Panc1 (cell line): ENCODE results near the gene CFAP299. TPM values are rescaled to one million over a fixed set of nuclear protein-coding genes. Genes with fewer than 3 reads are reported as not detected.

Experiments
- ATAC-seq: fragments of 200-7000 bp; cut with Tn5 transposase; 2 replicates; pipeline ENCODE4 v1.9.1; 2020; ENCODE audit warnings: mild to moderate bottlenecking, moderate library complexity
- BruUV-seq: library from RNA; stranded (reverse); fragments of 400-500 nt; replicated peaks from 2 replicates; lab custom pipeline; 2021; lab: Mats Ljungman, UMichigan
- CTCF ChIA-PET: fragments of 300-600 bp; sonication (Branson Sonifier 250); formaldehyde crosslinking; loops from one replicate; lab custom pipeline; 2022; ENCODE audit warnings: antibody characterized with exemption; lab: Charles Lee
- POLR2A ChIA-PET: fragments of 300-600 bp; sonication (Branson Sonifier 250); formaldehyde crosslinking; loops from one replicate; lab custom pipeline; 2022; ENCODE audit warnings: antibody characterized with exemption; lab: Charles Lee
- DNase-seq: peaks from one replicate; pipeline ENCODE4 v3.0.0-alpha.2; 2010; ENCODE audit warnings: low read depth, low spot score
- H3K27ac ChIP-seq: 2 replicates; pipeline ENCODE4 v1.5.1; 2011; ENCODE audit warnings: mild to moderate bottlenecking, low read length, inconsistent platforms
- H3K27me3 ChIP-seq: fragments of 200-500 bp; sonication (Bioruptor generic); 2 replicates; pipeline ENCODE4 v1.6.0; 2014; ENCODE audit warnings: low read length, inconsistent platforms; ENCODE audit not compliant: control insufficient read depth, insufficient read depth
- H3K36me3 ChIP-seq: fragments of 200-500 bp; sonication (Bioruptor generic); 2 replicates; pipeline ENCODE4 v1.5.1; 2014; ENCODE audit warnings: inconsistent platforms, mild to moderate bottlenecking, low read length, moderate library complexity; ENCODE audit not compliant: control insufficient read depth, insufficient read depth
- H3K4me1 ChIP-seq: 2 replicates; pipeline ENCODE4 v1.5.1; 2011; ENCODE audit warnings: inconsistent platforms, mild to moderate bottlenecking, low read length, moderate library complexity; ENCODE audit not compliant: control insufficient read depth, insufficient read depth
- H3K4me3 ChIP-seq, 2 experiments: 2 replicates each; pipeline ENCODE4 v1.5.1; 2011 to 2012; ENCODE audit warnings: low read depth in 2 of 2, low read length in 2 of 2, mild to moderate bottlenecking in 2 of 2, inconsistent platforms in 1 of 2, moderate library complexity in 1 of 2
- H3K9me3 ChIP-seq: fragments of 200-500 bp; sonication (Bioruptor generic); 2 replicates; pipeline ENCODE4 v1.5.1; 2014; ENCODE audit warnings: low read depth, mild to moderate bottlenecking, inconsistent platforms, low read length, moderate library complexity; ENCODE audit not compliant: control insufficient read depth, insufficient read depth
- CTCF ChIP-seq: fragments of 450-650 bp; IDR thresholded peaks from 2 replicates; pipeline ENCODE4 v1.5.1; 2017; ENCODE audit warnings: mild to moderate bottlenecking
- POLR2AphosphoS5 ChIP-seq: IDR thresholded peaks from 2 replicates; pipeline ENCODE4 v1.6.1; 2012; ENCODE audit warnings: mild to moderate bottlenecking, low read depth, low read length, moderate library complexity
- SIN3A ChIP-seq: IDR thresholded peaks from 2 replicates; pipeline ENCODE4 v1.6.1; 2012; ENCODE audit warnings: low read depth, mild to moderate bottlenecking, low read length, moderate library complexity, borderline replicate concordance; ENCODE audit not compliant: insufficient read depth
- TCF7L2 ChIP-seq: IDR thresholded peaks from 2 replicates; pipeline ENCODE4 v1.6.1; 2011; ENCODE audit warnings: mild to moderate bottlenecking, low read depth, low read length, inconsistent platforms
- in situ Hi-C: cut with HindIII; loops from 2 replicates; pipeline ENCODE4 v1.10.0; 2016; ENCODE audit warnings: low sequenced_read_pairs, low pct_unique_long_range_greater_than_20kb
- intact Hi-C: fragments of 100-400 bp; cut with micrococcal nuclease; formaldehyde crosslinking; loops from one replicate; pipeline ENCODE4 v1.10.0; 2022; ENCODE audit not compliant: unreplicated experiment
- total RNA-seq: library from RNA; stranded (reverse); gene quantifications from one replicate; pipeline ENCODE4 v1.2.1, GENCODE V29; 2021; ENCODE audit not compliant: unreplicated experiment
- TF ChIP-seq, protein P1 (sequence below), 2 experiments: IDR thresholded peaks; 2 replicates each; pipeline ENCODE4 v1.6.1; 2011 to 2012; ENCODE audit warnings: low read depth in 2 of 2, control low read depth in 1 of 2, low read length in 1 of 2, mild to moderate bottlenecking in 1 of 2, moderate library complexity in 1 of 2; ENCODE audit not compliant: insufficient read depth in 1 of 2

The CFAP299 gene
- total RNA-seq, 1 experiment from 2014 or later: not detected

DNA sequence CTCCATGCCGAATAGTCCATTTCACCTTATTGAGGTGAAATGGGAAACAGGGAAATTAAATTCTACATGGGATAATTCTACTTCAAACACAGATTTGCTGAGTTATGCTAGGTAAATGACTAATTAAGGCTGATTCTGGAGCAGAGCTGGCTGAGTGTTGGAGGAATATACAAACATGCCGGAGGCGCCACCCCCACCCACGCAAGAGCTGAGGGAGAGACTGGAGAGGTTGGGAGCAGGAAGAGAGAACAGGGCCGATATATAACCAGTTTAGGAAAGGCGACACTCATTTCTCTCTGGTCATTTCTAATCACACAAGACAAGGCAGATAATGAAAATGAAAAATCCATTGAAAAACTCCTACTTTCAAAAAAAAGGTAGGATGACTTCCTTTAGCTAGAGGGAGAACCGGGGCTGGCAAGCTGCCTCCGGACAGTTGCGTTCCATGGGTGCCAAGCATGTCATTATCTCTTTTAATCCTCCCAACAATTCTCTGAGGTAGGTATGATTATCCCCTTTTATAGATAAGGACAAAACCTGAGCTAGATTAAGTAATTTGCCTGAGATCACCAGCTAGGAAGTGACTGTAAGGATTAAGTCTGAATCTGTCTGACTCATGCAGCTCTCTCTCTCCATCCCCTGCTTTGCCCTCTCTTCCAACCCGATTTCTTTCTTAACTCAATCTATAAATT lies 27.6 kb upstream of the CFAP299 start:
- in situ Hi-C loops: no loop called here
- ATAC-seq: peak; percentile 73; the same call in 1 of the 2 replicates
- POLR2A ChIA-PET: no interaction called here

GRCh38 chr4:80308466-80308822 lies 27.1 kb upstream of the CFAP299 start:
- TF ChIP-seq, protein P1, sequence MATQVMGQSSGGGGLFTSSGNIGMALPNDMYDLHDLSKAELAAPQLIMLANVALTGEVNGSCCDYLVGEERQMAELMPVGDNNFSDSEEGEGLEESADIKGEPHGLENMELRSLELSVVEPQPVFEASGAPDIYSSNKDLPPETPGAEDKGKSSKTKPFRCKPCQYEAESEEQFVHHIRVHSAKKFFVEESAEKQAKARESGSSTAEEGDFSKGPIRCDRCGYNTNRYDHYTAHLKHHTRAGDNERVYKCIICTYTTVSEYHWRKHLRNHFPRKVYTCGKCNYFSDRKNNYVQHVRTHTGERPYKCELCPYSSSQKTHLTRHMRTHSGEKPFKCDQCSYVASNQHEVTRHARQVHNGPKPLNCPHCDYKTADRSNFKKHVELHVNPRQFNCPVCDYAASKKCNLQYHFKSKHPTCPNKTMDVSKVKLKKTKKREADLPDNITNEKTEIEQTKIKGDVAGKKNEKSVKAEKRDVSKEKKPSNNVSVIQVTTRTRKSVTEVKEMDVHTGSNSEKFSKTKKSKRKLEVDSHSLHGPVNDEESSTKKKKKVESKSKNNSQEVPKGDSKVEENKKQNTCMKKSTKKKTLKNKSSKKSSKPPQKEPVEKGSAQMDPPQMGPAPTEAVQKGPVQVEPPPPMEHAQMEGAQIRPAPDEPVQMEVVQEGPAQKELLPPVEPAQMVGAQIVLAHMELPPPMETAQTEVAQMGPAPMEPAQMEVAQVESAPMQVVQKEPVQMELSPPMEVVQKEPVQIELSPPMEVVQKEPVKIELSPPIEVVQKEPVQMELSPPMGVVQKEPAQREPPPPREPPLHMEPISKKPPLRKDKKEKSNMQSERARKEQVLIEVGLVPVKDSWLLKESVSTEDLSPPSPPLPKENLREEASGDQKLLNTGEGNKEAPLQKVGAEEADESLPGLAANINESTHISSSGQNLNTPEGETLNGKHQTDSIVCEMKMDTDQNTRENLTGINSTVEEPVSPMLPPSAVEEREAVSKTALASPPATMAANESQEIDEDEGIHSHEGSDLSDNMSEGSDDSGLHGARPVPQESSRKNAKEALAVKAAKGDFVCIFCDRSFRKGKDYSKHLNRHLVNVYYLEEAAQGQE (IDR thresholded peaks at IDR 0.05; ENCODE audit: insufficient read depth in 1 of 2, low read depth in 2 of 2, low read length in 1 of 2): no peak
- TF ChIP-seq POLR2AphosphoS5 (no peak), CTCF (no peak), TCF7L2 (no peak)
- Histone ChIP-seq H3K27me3 (no peaks in the 10 kb centered on the region), H3K9me3 (no peaks in the 10 kb centered on the region), H3K4me1 (no peaks in the 10 kb centered on the region; the same call in 1 of the 2 replicates), H3K36me3 (no peaks in the 10 kb centered on the region), H3K4me3 (no peak overlapping the region; a peak in 1 of 4 replicates), H3K27ac (no peak overlapping the region)
- DNase-seq (no peak), ATAC-seq (peak; percentile 74; the same call in 1 of the 2 replicates)
- no TSS peak for BruUV-seq
- in situ Hi-C loops: no loop called here
- POLR2A ChIA-PET: no interaction called here
- CTCF ChIA-PET: interaction anchor here (0.6 kb wide), 1 partner anchor 125 kb away, joined by 6 read pairs; no protein-coding TSS in a partner anchor
- intact Hi-C loops: no loop called here

More for the DNA sequence above, 27.6 kb upstream of the CFAP299 start:
- H3K27ac ChIP-seq: no peak overlapping the region
- no peaks in the 10 kb centered on the region for H3K9me3 ChIP-seq
- H3K36me3 ChIP-seq: no peaks in the 10 kb centered on the region
- peak overlapping the region in 1 of 2 experiments; percentile 33; a peak in 2 of 4 replicates for H3K4me3 ChIP-seq
- TF ChIP-seq, protein P1 (IDR thresholded peaks at IDR 0.05; ENCODE audit: insufficient read depth in 1 of 2, low read depth in 2 of 2, low read length in 1 of 2): no peak
- no peak for TF ChIP-seq SIN3A
- no peak for TF ChIP-seq TCF7L2
- TF ChIP-seq CTCF: no peak
- TF ChIP-seq POLR2AphosphoS5: no peak
- intact Hi-C loops: no loop called here
- H3K4me1 ChIP-seq: no peaks in the 10 kb centered on the region; the same call in 1 of the 2 replicates
- no TSS peak for BruUV-seq
- CTCF ChIA-PET: interaction anchor here (0.6 kb wide), 1 partner anchor 124 kb away, joined by 6 read pairs; no protein-coding TSS in a partner anchor
- no peaks in the 10 kb centered on the region for H3K27me3 ChIP-seq
- no peak for DNase-seq
